OCI-LY7 (cell line): Measurements from ENCODE around the gene GMEB2. TPM values are rescaled to one million over a fixed set of nuclear protein-coding genes. Genes with fewer than 3 reads are reported as not detected.

Experiments used
- BruUV-seq: library from RNA; stranded (reverse); fragments of 400-500 nt; replicated peaks from 2 replicates; lab custom pipeline; 2021; lab: Mats Ljungman, UMichigan
- CTCF ChIA-PET: fragments of 300-600 bp; sonication (Branson Sonifier 250); formaldehyde crosslinking; loops from one replicate; lab custom pipeline; 2022; ENCODE audit warnings: antibody characterized with exemption; ENCODE audit not compliant: unreplicated experiment; lab: Charles Lee
- POLR2A ChIA-PET: fragments of 300-600 bp; sonication (Branson Sonifier 250); formaldehyde crosslinking; loops from one replicate; lab custom pipeline; 2022; ENCODE audit warnings: antibody characterized with exemption; lab: Charles Lee
- DNase-seq: peaks from one replicate; pipeline ENCODE4 v3.0.0-alpha.2; 2015; ENCODE audit warnings: low spot score
- H2AFZ ChIP-seq: fragments of 200-600 bp; sonication (generic), shearing (Covaris generic); 2 replicates; pipeline ENCODE4 v1.6.1; 2014; ENCODE audit warnings: mild to moderate bottlenecking, antibody characterized with exemption, low read length, moderate library complexity
- H3K27ac ChIP-seq: fragments of 200-600 bp; sonication (generic); 2 replicates; pipeline ENCODE4 v1.5.1; 2014; ENCODE audit warnings: mixed run types, low read depth, mild to moderate bottlenecking, moderate library complexity, low read length, inconsistent platforms; ENCODE audit not compliant: poor library complexity, severe bottlenecking
- H3K36me3 ChIP-seq: fragments of 200-600 bp; sonication (generic); 2 replicates; pipeline ENCODE4 v1.6.1; 2014; ENCODE audit warnings: mild to moderate bottlenecking, antibody characterized with exemption, low read length, moderate library complexity, mixed read lengths; ENCODE audit not compliant: insufficient read depth
- H3K4me1 ChIP-seq: fragments of 200-600 bp; sonication (generic); 2 replicates; pipeline ENCODE4 v1.5.1; 2014; ENCODE audit warnings: mild to moderate bottlenecking, low read length; ENCODE audit not compliant: insufficient read depth, poor library complexity, severe bottlenecking
- H3K4me2 ChIP-seq: fragments of 200-600 bp; sonication (generic); 2 replicates; pipeline ENCODE4 v1.6.1; 2014; ENCODE audit warnings: mild to moderate bottlenecking, low read length
- H3K4me3 ChIP-seq: fragments of 200-600 bp; sonication (generic); 2 replicates; pipeline ENCODE4 v1.5.1; 2014; ENCODE audit warnings: mild to moderate bottlenecking, low read depth, low read length; ENCODE audit not compliant: poor library complexity, severe bottlenecking
- H3K79me2 ChIP-seq: fragments of 200-600 bp; sonication (generic); 2 replicates; pipeline ENCODE4 v1.6.1; 2016; ENCODE audit warnings: low read depth, mild to moderate bottlenecking, low read length, moderate library complexity, mixed read lengths; ENCODE audit not compliant: insufficient read depth
- H3K9me2 ChIP-seq: fragments of 200-600 bp; sonication (generic); 2 replicates; pipeline ENCODE4 v1.6.1; 2016; ENCODE audit warnings: mild to moderate bottlenecking, low read length, mixed read lengths; ENCODE audit not compliant: insufficient read depth
- H3K9me3 ChIP-seq: fragments of 200-600 bp; sonication (generic); 2 replicates; pipeline ENCODE4 v1.6.1; 2014; ENCODE audit warnings: mild to moderate bottlenecking, mixed run types, low read length, mixed read lengths
- H4K20me1 ChIP-seq: fragments of 200-600 bp; sonication (generic); 2 replicates; pipeline ENCODE4 v1.6.1; 2014; ENCODE audit warnings: mild to moderate bottlenecking, antibody characterized with exemption, low read length, moderate library complexity, mixed read lengths; ENCODE audit not compliant: insufficient read depth
- CTCF ChIP-seq: fragments of 200-600 bp; sonication (generic); conservative IDR thresholded peaks from 2 replicates; pipeline ENCODE4 v1.5.1; 2014; ENCODE audit warnings: mild to moderate bottlenecking, antibody characterized with exemption, low read length, moderate library complexity, mixed read lengths
- EZH2phosphoT487 ChIP-seq: fragments of 200-600 bp; sonication (generic); IDR thresholded peaks from 2 replicates; pipeline ENCODE4 v1.6.1; 2018; ENCODE audit warnings: low read depth, borderline replicate concordance, mild to moderate bottlenecking, mixed run types, antibody characterized with exemption, low read length, moderate library complexity, mixed read lengths
- intact Hi-C: fragments of 100-400 bp; cut with micrococcal nuclease; formaldehyde crosslinking; loops from one replicate; pipeline ENCODE4 v1.10.0; 2022; ENCODE audit not compliant: unreplicated experiment
- total RNA-seq, 2 experiments: library from RNA; depleted of rRNA in 1 of 2; stranded (reverse); fragments of >200 nt in 1 of 2; shearing (Covaris generic) in 1 of 2; gene quantifications; 2 replicates each; pipeline ENCODE4 v1.2.3, GENCODE V29; 2014 to 2022

The GMEB2 gene
- total RNA-seq, 2 experiments from 2014 or later = 15.6 TPM

- TF ChIP-seq CTCF = peak; percentile 44; the same call in 1 of the 2 replicates
- no peak for TF ChIP-seq EZH2phosphoT487
- Histone ChIP-seq H3K9me3 (no peaks in the 10 kb centered on the region), H4K20me1 (no peaks in the 10 kb centered on the region), H2AFZ (no peak overlapping the region), H3K36me3 (no peaks in the 10 kb centered on the region), H3K4me1 (peaks cover 12% of the 10 kb centered on the region), H3K4me3 (no peak overlapping the region), H3K27ac (no peak overlapping the region), H3K4me2 (peak overlapping the region; percentile 17; the same call in 1 of the 2 replicates), H3K9me2 (no peaks in the 10 kb centered on the region), H3K79me2 (no peaks in the 10 kb centered on the region)
- ChIA-PET POLR2A (no interaction called here), CTCF (interaction anchor here (0.6 kb wide), 1 partner anchor 29 kb away, joined by 3 read pairs; the partner anchor contains the start of gene PTK6)
- DNase-seq = no peak
- intact Hi-C loops = no loop called here
- no TSS peak for BruUV-seq
Observed at GRCh38 chr20:63566395-63567135, 60.3 kb downstream of the GMEB2 start.

- Histone ChIP-seq H3K36me3 (no peaks in the 10 kb centered on the region), H3K4me2 (no peak overlapping the region), H3K9me2 (no peaks in the 10 kb centered on the region), H3K4me1 (peaks cover 12% of the 10 kb centered on the region), H3K9me3 (no peaks in the 10 kb centered on the region), H3K27ac (no peak overlapping the region), H3K4me3 (no peak overlapping the region), H2AFZ (no peak overlapping the region), H4K20me1 (no peaks in the 10 kb centered on the region), H3K79me2 (no peaks in the 10 kb centered on the region)
- CTCF ChIA-PET = no interaction called here
- BruUV-seq = no TSS peak
- no peak for DNase-seq
- intact Hi-C loops = no loop called here
- POLR2A ChIA-PET = no interaction called here
- no peak for TF ChIP-seq CTCF
- TF ChIP-seq EZH2phosphoT487 = no peak
Observed at GRCh38 chr20:63565699-63566335, 61.1 kb downstream of the GMEB2 start.
